Globus pallidus (tissue), 1 donor: ENCODE results near the gene TMEM61.

Experiments used
- DNase-seq: peaks from one replicate; pipeline ENCODE4 v3.0.0-alpha.2; 2015; ENCODE audit warnings: low spot score

TMEM61 gene

GRCh38 chr1:54985556-54985955 lies 5.1 kb downstream of the TMEM61 start:
- DNase-seq = no peak

- no peak for DNase-seq
Measured at GRCh38 chr1:54986025-54986424, 5.6 kb downstream of the TMEM61 start.

- DNase-seq = no peak
Measured at GRCh38 chr1:54986533-54986932, 6.1 kb downstream of the TMEM61 start.

- DNase-seq = no peak
Measured at GRCh38 chr1:54987427-54987826, 7.0 kb downstream of the TMEM61 start.

- DNase-seq = no peak
Measured at GRCh38 chr1:54987919-54988705, 7.7 kb downstream of the TMEM61 start.

- DNase-seq = no peak
Measured at GRCh38 chr1:54988975-54989374, 8.5 kb downstream of the TMEM61 start.

GRCh38 chr1:54989473-54989872 lies 9.0 kb downstream of the TMEM61 start:
- no peak for DNase-seq

- no peak for DNase-seq
Measured at GRCh38 chr1:54989968-54990810, 9.8 kb downstream of the TMEM61 start.

- no peak for DNase-seq
Measured at GRCh38 chr1:54990916-54991315, 10.5 kb downstream of the TMEM61 start.

GRCh38 chr1:54991939-54992338 lies 11.5 kb downstream of the TMEM61 start:
- no peak for DNase-seq

- DNase-seq = no peak
Measured at GRCh38 chr1:54993140-54993539, 12.7 kb downstream of the TMEM61 start.

- DNase-seq = no peak
Measured at GRCh38 chr1:54994355-54994990, 14.0 kb downstream of the TMEM61 start.

GRCh38 chr1:54995013-54995760 lies 14.8 kb downstream of the TMEM61 start:
- no peak for DNase-seq

GRCh38 chr1:54995835-54996234 lies 15.4 kb downstream of the TMEM61 start:
- no peak for DNase-seq

- DNase-seq = peak; percentile 20
Measured at GRCh38 chr1:54996359-54996868, 16.0 kb downstream of the TMEM61 start.

GRCh38 chr1:54996869-54997710 lies 16.7 kb downstream of the TMEM61 start:
- no peak for DNase-seq

- DNase-seq = no peak
Measured at GRCh38 chr1:54997711-54997986, 17.2 kb downstream of the TMEM61 start.

- DNase-seq = no peak
Measured at GRCh38 chr1:54998100-54998499, 17.7 kb downstream of the TMEM61 start.

GRCh38 chr1:54998677-54999076 lies 18.2 kb downstream of the TMEM61 start, which contains the start of gene BSND:
BSND (plus strand) TSS chr1:54998933; CDS start chr1:54999187, 254 bp downstream.
- no peak for DNase-seq

GRCh38 chr1:55000110-55001085 lies 20.0 kb downstream of the TMEM61 start:
- DNase-seq = no peak
